A549 (cell line): Measurements from ENCODE around the gene SPTLC3. TPM values are rescaled to one million over a fixed set of nuclear protein-coding genes. Genes with fewer than 3 reads are reported as not detected.

Source experiments
- ATAC-seq, 2 experiments: fragments of 200-7000 bp in 1 of 2; fragments of >200 bp in 1 of 2; cut with Nextera tagmentation in 1 of 2; cut with Tn5 transposase in 1 of 2; 3 replicates each; pipeline versions ENCODE4 v1.8.0 to v1.9.1; 2018 to 2020; ENCODE audit warnings: mild to moderate bottlenecking in 1 of 2, moderate library complexity in 1 of 2
- CTCF ChIA-PET: fragments of 300-600 bp; sonication (Branson Sonifier 250); formaldehyde crosslinking; extraction: SDS; loops from one replicate; lab custom pipeline; 2021; ENCODE audit warnings: antibody characterized with exemption, inconsistent platforms; lab: Yijun Ruan, JAX
- POLR2A ChIA-PET: fragments of 350-600 bp; formaldehyde crosslinking; extraction: SDS; loops from one replicate; lab custom pipeline; 2021; ENCODE audit warnings: antibody characterized with exemption, inconsistent platforms; lab: Yijun Ruan, JAX
- DNase-seq, 2 experiments: peaks; one replicate each; pipeline versions ENCODE4 v3.0.0 to v3.0.0-alpha.2; 2011 to 2016; ENCODE audit warnings: low read depth in 1 of 2, low spot score in 1 of 2
- FAIRE-seq: peaks from 2 replicates; lab custom pipeline; 2011; peaks lifted over from hg19 to GRCh38; lab: Jason Lieb, UNC
- H3K27ac ChIP-seq, 2 experiments: fragments of >200 bp; sonication (Bioruptor Twin); formaldehyde crosslinking; 3 replicates each; pipeline ENCODE4 v1.5.1; 2016 to 2017
- H3K4me1 ChIP-seq: fragments of >200 bp; sonication (Bioruptor Twin); formaldehyde crosslinking; 3 replicates; pipeline ENCODE4 v1.6.1; 2016
- H3K4me2 ChIP-seq: fragments of >200 bp; sonication (Bioruptor Twin); formaldehyde crosslinking; 3 replicates; pipeline ENCODE4 v1.6.1; 2016
- H3K4me3 ChIP-seq: fragments of >200 bp; sonication (Bioruptor Twin); formaldehyde crosslinking; 3 replicates; pipeline ENCODE4 v1.5.1; 2016
- H3K9me3 ChIP-seq: fragments of >200 bp; sonication (Bioruptor Twin); formaldehyde crosslinking; 3 replicates; pipeline ENCODE4 v1.6.1; 2016
- BCL3 ChIP-seq: fragments of >200 bp; sonication (Bioruptor Twin); formaldehyde crosslinking; IDR thresholded peaks from 3 replicates; pipeline ENCODE4 v1.6.1; 2016
- CEBPB ChIP-seq, 2 experiments: fragments of >200 bp in 1 of 2; sonication (Bioruptor Twin) in 1 of 2; formaldehyde crosslinking in 1 of 2; IDR thresholded peaks; 2 replicates each; pipeline ENCODE4 v1.6.1; 2012 to 2016
- CHD2 ChIP-seq: fragments of 150-350 bp; IDR thresholded peaks from 2 replicates; pipeline ENCODE4 v1.6.1; 2014; ENCODE audit warnings: low read length; ENCODE audit not compliant: partially characterized antibody
- CTCF ChIP-seq: fragments of >200 bp; sonication (Bioruptor Twin); formaldehyde crosslinking; IDR thresholded peaks from 3 replicates; pipeline ENCODE4 v1.5.1; 2016
- EHMT2 ChIP-seq: fragments of 200-600 bp; sonication (generic); IDR thresholded peaks from 2 replicates; pipeline ENCODE4 v1.6.1; 2016; ENCODE audit warnings: antibody characterized with exemption, low read depth, mild to moderate bottlenecking, moderate library complexity
- EP300 ChIP-seq, 2 experiments: fragments of >200 bp; sonication (Bioruptor Twin); formaldehyde crosslinking; IDR thresholded peaks; 2 replicates in 1 of 2; 3 replicates in 1 of 2; pipeline ENCODE4 v1.6.1; 2016 to 2017
- GATA3 ChIP-seq: IDR thresholded peaks from 2 replicates; pipeline ENCODE4 v1.6.1; 2012; ENCODE audit warnings: borderline replicate concordance
- HMGXB4 ChIP-seq: fragments of 250-450 bp; sonication (Bioruptor Pico); IDR thresholded peaks from 2 replicates; pipeline ENCODE4 v1.5.0; 2021; ENCODE audit warnings: mild to moderate bottlenecking, moderate library complexity, borderline replicate concordance
- HOXA7 ChIP-seq: fragments of 250-450 bp; sonication (Bioruptor Pico); IDR thresholded peaks from 2 replicates; pipeline ENCODE4 v1.5.0; 2020; ENCODE audit warnings: mild to moderate bottlenecking, moderate library complexity
- JUNB ChIP-seq: fragments of >200 bp; sonication (Bioruptor Twin); formaldehyde crosslinking; IDR thresholded peaks from 2 replicates; pipeline ENCODE4 v1.6.1; 2016
- KDM1A ChIP-seq: fragments of 200-600 bp; sonication (generic); IDR thresholded peaks from 2 replicates; pipeline ENCODE4 v1.6.1; 2016; ENCODE audit warnings: low read depth, mild to moderate bottlenecking
- MYC ChIP-seq: IDR thresholded peaks from 2 replicates; pipeline ENCODE4 v1.6.1; 2012; ENCODE audit warnings: mild to moderate bottlenecking, inconsistent platforms, low read length, improper control_type of control experiment, borderline replicate concordance
- NFE2L2 ChIP-seq: fragments of 150-350 bp; conservative IDR thresholded peaks from 2 replicates; pipeline ENCODE4 v1.6.1; 2014; ENCODE audit warnings: low read length
- NPAS2 ChIP-seq: fragments of 250-450 bp; sonication (Bioruptor Pico); IDR thresholded peaks from 2 replicates; pipeline ENCODE4 v1.8.0; 2022; ENCODE audit warnings: mild to moderate bottlenecking, moderate library complexity, borderline replicate concordance
- RAD21 ChIP-seq, 2 experiments: fragments of >200 bp in 1 of 2; sonication (Bioruptor Twin) in 1 of 2; formaldehyde crosslinking in 1 of 2; IDR thresholded peaks in 1 of 2; conservative IDR thresholded peaks in 1 of 2; 2 replicates in 1 of 2; 3 replicates in 1 of 2; pipeline ENCODE4 v1.6.1; 2012 to 2018; ENCODE audit warnings: inconsistent platforms in 1 of 2
- RCOR1 ChIP-seq: fragments of 150-350 bp; IDR thresholded peaks from 2 replicates; pipeline ENCODE4 v1.6.1; 2014; ENCODE audit warnings: antibody characterized with exemption, low read length, low read depth
- SMC3 ChIP-seq: fragments of >200 bp; sonication (Bioruptor Twin); formaldehyde crosslinking; IDR thresholded peaks from 3 replicates; pipeline ENCODE4 v1.6.1; 2018; ENCODE audit warnings: inconsistent platforms
- TP53 ChIP-seq: fragments of 250-450 bp; sonication (Bioruptor Pico); IDR thresholded peaks from 2 replicates; pipeline ENCODE4 v1.5.0; 2021; ENCODE audit warnings: mild to moderate bottlenecking, moderate library complexity
- ZC3H11A ChIP-seq: fragments of 450-650 bp; IDR thresholded peaks from 2 replicates; pipeline ENCODE4 v1.6.1; 2014; ENCODE audit warnings: antibody characterized with exemption, mild to moderate bottlenecking
- ZFP36 ChIP-seq: fragments of 450-650 bp; IDR thresholded peaks from 2 replicates; pipeline ENCODE4 v1.6.1; 2014; ENCODE audit warnings: borderline replicate concordance; ENCODE audit not compliant: partially characterized antibody
- ZNF302 ChIP-seq: fragments of 250-450 bp; sonication (Bioruptor Pico); IDR thresholded peaks from 2 replicates; pipeline ENCODE4 v1.9.0; 2021; ENCODE audit warnings: inconsistent platforms, mild to moderate bottlenecking, moderate library complexity
- ZSCAN20 ChIP-seq: fragments of 250-450 bp; sonication (Bioruptor Pico); IDR thresholded peaks from 2 replicates; pipeline ENCODE4 v1.8.0; 2022; ENCODE audit warnings: mild to moderate bottlenecking, moderate library complexity
- WGBS: methylation state at CpG from one replicate; pipeline ENCODE4 v1.1.6; 2017; ENCODE audit errors: missing lambda C conversion rate; 5-methylcytosine and 5-hydroxymethylcytosine counted together
- polyA plus RNA-seq, 4 experiments: library from polyadenylated mRNA; depleted of rRNA in 3 of 4; stranded (reverse); fragments of >200 nt; fragmentation: RNase III in 1 of 4; extraction: RNeasy Plus Mini Kit Qiagen cat#74134 plus additional on column Dnase treatment in 1 of 4; gene quantifications; 2 replicates in 3 of 4; 3 replicates in 1 of 4; pipeline ENCODE4 v1.2.3, GENCODE V29; 2011 to 2017
- TF ChIP-seq, protein P1 (sequence below): IDR thresholded peaks from 2 replicates; pipeline ENCODE4 v1.6.1; 2012
- TF ChIP-seq, protein P2 (sequence below): fragments of 450-650 bp; IDR thresholded peaks from 2 replicates; pipeline ENCODE4 v1.6.1; 2014; ENCODE audit warnings: antibody characterized with exemption

The SPTLC3 gene
- polyA plus RNA-seq, 2 of the 4 experiments (the other 2 are of a cell fraction) = 0.10 to 0.57 TPM

GRCh38 chr20:13199279-13199678 lies 190.5 kb downstream of the SPTLC3 start:
- ChIA-PET CTCF (no interaction called here), POLR2A (no interaction called here)
- H3K4me1 ChIP-seq = no peaks in the 10 kb centered on the region
- no peaks in the 10 kb centered on the region for H3K9me3 ChIP-seq
- TF ChIP-seq CHD2 (no peak), KDM1A (no peak), HOXA7 (no peak), JUNB (no peak), NFE2L2 (no peak), BCL3 (no peak), NPAS2 (CRISPR knock-in tag) (no peak), RAD21 (conservative IDR thresholded peaks at IDR 0.05 in 1 of 2, IDR thresholded peaks at IDR 0.05 in 1 of 2) (no peak), ZNF302 (CRISPR knock-in tag) (no peak), CEBPB (IDR thresholded peaks at IDR 0.05) (no peak), CTCF (no peak), RCOR1 (no peak), ZFP36 (no peak), ZSCAN20 (CRISPR knock-in tag) (no peak), EHMT2 (no peak), TP53 (CRISPR knock-in tag) (no peak), GATA3 (no peak)
- TF ChIP-seq, protein P1, sequence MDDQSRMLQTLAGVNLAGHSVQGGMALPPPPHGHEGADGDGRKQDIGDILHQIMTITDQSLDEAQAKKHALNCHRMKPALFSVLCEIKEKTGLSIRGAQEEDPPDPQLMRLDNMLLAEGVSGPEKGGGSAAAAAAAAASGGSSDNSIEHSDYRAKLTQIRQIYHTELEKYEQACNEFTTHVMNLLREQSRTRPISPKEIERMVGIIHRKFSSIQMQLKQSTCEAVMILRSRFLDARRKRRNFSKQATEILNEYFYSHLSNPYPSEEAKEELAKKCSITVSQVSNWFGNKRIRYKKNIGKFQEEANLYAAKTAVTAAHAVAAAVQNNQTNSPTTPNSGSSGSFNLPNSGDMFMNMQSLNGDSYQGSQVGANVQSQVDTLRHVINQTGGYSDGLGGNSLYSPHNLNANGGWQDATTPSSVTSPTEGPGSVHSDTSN = no peak
- TF ChIP-seq, protein P2, sequence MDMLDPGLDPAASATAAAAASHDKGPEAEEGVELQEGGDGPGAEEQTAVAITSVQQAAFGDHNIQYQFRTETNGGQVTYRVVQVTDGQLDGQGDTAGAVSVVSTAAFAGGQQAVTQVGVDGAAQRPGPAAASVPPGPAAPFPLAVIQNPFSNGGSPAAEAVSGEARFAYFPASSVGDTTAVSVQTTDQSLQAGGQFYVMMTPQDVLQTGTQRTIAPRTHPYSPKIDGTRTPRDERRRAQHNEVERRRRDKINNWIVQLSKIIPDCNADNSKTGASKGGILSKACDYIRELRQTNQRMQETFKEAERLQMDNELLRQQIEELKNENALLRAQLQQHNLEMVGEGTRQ = no peak
- no peak overlapping the region for H3K4me3 ChIP-seq
- H3K27ac ChIP-seq = no peak overlapping the region
- FAIRE-seq (peak; percentile 46), DNase-seq (no peak), ATAC-seq (no peak)
- 82% methylated on average over 2 of the region's 2 CpGs for WGBS
- H3K4me2 ChIP-seq = no peak overlapping the region

DNA sequence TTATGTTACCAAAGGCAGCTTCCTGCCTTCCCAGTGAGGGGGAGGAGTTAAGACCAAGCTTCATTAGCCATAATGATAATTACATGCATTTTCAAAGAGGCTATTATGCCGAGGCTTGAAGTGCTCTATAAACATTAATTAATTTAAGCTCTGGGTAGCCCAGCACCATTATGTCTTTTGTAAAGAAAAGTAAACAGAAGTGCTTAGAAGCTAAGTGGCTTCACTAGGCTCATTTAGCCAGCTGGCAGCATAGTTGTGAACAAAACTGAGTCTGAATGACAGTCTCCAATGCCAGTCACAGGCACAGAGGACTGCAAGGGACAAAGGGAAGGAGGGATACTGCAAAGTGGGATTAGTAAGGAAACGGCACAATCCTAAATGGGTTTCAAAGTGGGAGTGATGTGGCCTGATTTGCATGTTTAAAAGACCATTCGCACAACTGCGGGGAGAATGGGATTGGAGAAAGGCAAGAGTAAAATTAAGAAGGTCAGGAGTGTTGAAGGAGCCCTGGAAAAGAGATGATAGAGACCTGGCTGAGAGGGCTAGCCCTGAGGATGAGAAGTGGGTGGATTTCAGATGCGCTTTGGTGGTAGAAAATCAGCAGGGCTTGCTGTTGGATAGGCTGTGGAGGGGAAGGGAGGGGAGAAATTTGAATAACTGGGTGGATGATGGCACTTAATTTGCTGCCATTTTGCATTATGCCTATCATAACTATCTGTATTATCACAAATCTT lies 192.2 kb downstream of the SPTLC3 start:
- WGBS = 54% methylated on average over 5 of the region's 5 CpGs
- DNase-seq (no peak), ATAC-seq (no peak), FAIRE-seq (no peak)
- TF ChIP-seq ZC3H11A = no peak
- TF ChIP-seq HMGXB4 = no peak
- no peak for TF ChIP-seq NPAS2 (CRISPR knock-in tag)
- no peak for TF ChIP-seq CTCF
- no peak for TF ChIP-seq MYC
- TF ChIP-seq EP300 (IDR thresholded peaks at IDR 0.05) = no peak
- TF ChIP-seq SMC3 = no peak
- CTCF ChIA-PET = interaction anchor here (0.5 to 0.9 kb wide), 2 partner anchors 40 to 345 kb away, joined by 3 to 6 read pairs; no protein-coding TSS in a partner anchor
- POLR2A ChIA-PET = no interaction called here
- no peak overlapping the region for H3K27ac ChIP-seq
- no peak overlapping the region for H3K4me3 ChIP-seq
- H3K4me1 ChIP-seq = no peaks in the 10 kb centered on the region
- no peak overlapping the region for H3K4me2 ChIP-seq
- H3K9me3 ChIP-seq = no peaks in the 10 kb centered on the region
